ENCODE measurements around the gene CARM1.
"Not testable (repeated sequence)": the region's sequence is repeated elsewhere in the genome, so short reads cannot be mapped to it uniquely, and the experiment has no call there.

Gene CARM1

GRCh38 chr19:10874024-10874423 is 2.7 kb downstream of the CARM1 start:
- no peak for DNase-seq (ENCODE audit: low spot score)

DNA sequence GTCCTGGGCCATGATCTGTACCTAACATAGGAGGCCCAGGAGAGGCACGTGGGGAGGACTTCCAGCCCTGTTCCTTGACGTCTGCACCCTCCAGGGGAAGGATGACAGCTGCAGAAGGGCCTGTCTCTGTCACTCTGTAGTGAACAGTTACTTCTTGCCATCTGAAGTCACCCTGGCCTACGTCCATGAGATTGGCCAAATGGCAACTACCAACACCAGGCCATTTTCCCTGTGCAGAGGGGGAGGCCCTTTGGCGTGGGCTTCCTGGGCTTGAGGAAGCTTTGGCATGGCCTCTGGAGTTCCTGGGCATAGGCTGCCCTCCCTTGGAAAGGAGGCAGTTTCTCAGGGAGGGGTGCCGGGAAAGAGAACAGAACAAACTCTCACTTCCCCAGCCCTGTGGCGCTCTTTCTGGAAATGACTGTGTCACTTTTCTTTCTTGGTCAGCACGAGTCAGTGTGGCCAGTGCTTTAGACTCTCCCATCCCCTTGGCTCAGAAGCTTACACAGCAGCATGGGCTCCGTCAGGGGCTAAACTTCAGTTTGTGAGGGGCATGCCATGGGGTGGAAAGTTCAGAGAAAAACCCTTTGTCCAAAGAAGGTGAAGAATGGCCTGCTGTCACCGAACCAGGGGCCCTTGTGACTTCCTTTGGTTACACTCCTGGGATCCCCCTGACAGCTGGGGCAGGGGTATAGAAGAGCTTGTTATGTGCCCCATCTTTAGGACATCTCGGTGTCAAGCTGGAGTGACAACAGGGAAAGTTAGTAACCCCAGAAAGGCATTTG is 5.3 kb downstream of the CARM1 start:
- no peak for DNase-seq (ENCODE audit: low spot score)

DNA sequence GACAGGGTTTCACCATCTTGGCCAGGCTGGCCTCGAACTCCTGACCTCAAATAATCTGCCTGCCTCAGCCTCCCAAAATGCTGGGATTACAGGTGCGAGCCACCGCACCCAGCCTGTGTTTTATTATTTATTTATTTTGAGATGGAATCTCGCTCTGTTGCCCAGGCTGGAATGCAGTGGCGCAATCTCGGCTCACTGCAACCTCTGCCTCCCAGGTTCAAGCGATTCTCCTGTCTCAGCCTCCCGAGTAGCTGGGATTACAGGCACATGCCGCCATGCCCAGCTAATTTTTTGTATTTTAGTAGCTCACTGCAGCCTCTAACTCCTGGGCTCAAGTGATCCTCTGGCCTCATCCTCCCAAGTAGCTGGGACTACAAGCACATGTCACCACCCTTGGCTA is 6.3 kb downstream of the CARM1 start:
- DNase-seq (ENCODE audit: low spot score), result not testable (repeated sequence)

GRCh38 chr19:10878253-10878652 is 6.9 kb downstream of the CARM1 start:
- no peak for DNase-seq (ENCODE audit: low spot score)

DNA sequence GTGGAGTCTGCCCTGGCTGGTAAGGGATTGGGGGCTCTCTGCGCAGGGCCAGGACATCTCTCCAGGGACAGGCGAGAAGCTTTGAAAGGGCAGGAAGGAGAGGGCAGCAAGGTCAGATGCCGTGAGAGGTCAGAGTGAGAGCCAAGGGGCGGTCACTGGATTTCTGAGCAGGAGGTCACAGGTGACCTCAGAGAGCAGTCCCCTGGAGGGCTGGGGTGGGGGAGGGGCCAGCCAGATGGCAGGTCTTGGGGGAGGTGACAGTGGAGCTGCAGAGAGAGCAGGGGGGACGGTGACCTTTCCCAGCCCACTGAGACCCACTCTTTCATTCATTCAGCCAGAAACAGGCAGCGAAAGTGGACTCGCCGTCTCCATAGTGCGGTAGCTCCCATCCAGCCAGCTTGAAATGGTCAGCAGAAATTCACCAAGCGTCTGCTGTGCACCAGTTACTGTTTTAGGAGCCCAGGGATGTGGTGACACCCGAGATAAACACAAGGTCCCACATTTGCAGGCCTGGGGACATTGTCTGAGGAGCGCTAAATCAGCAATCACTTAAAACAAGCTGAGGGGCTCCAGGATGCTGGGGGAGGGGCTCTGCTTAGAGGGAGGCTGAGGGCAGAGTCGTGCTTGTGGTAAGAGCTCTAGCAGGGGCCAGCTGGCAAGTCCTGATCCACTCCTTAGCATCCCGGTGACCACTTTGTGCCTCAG is 10.2 kb downstream of the CARM1 start:
- no peak for DNase-seq (ENCODE audit: low spot score)

DNA sequence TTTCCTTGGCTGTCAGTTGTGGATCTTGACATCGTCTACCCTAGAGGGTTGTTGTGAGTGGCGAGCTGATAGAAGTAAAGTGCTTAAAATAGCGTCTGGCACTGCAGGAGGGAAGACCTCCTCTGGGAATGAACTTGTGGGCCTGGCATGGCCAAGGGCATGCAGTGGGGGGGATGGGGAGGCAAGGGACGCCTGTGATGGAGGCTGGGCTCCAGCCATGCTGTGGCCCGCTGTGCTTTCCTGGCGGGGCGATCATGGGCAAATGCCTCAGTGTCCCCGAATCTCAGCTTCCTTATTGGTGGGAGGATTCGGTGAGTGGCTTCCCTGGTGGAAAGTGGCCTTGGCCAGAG is 10.7 kb downstream of the CARM1 start:
- DNase-seq (ENCODE audit: low spot score), result no peak

GRCh38 chr19:10884274-10884673 is 12.9 kb downstream of the CARM1 start:
- DNase-seq (ENCODE audit: low spot score), result no peak

- no peak for DNase-seq (ENCODE audit: low spot score)
These were observed 14.1 kb downstream of the CARM1 start for GRCh38 chr19:10885201-10886169.

DNA sequence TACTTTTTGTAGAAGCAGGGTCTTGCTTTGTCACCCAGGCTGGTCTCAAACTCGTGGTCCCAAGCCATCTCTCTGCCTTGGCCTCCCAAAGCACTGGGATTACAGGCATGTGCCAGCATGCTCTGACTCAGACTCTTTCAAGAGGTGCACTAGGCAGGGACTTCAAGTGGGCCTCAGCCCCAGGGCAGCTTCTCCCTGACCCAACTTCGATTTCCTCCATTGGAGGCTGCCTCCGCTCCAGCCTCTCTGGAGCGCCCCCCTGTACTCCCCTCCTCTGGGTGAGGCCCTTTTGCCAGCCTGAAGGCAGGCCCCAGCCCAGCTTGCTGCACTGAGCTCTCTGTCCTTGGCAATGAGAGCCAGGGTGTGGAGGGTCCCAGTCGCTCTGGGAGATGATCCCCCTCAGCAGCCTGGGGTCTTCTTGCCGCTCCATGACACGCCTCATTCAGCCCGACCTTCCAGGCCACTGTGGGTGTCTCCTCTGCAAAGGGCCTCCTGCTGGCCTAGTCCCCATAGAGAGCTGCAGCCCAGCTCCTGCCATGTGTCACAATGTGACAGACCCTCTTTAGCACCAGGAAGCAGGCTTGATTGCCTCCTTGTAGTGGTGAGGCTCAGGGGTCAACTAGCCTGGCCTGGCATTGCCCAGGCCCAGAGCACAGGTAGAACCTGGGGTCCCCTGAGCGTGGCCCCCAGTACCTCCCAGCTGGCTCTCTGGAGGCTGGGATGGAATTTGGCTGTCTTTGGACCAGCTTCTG is 16.4 kb downstream of the CARM1 start:
- no peak for DNase-seq (ENCODE audit: low spot score)

DNA sequence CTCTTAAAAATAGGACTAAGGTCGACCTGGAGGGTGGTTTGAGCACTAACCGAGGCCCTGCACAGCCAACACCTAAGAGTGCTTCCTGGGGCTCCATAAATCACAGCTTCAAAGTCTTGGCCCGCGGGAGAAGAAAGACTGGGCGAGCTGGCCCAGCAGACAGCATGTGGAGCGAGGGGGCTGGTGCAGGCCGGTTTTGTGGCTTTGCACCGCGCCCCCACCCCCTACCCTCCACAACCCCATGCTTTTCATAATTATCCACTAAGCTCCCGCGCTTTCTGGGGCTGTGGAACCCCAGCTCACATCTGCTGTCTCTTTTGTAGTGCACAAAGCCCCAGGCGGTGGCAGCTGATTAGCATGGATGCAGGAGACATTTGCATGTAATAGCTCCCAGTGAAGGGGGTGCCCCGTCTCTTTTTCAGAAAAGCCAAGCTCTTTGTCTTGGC is 17.1 kb downstream of the CARM1 start:
- no peak for DNase-seq (ENCODE audit: low spot score)

- DNase-seq (ENCODE audit: low spot score), result no peak
These were observed 18.5 kb downstream of the CARM1 start for GRCh38 chr19:10889880-10890279.

- DNase-seq (ENCODE audit: low spot score), result no peak
These were observed 20.2 kb downstream of the CARM1 start for GRCh38 chr19:10891405-10892086.

- DNase-seq (ENCODE audit: low spot score), result no peak
These were observed 20.9 kb downstream of the CARM1 start for GRCh38 chr19:10892256-10892655.

- no peak for DNase-seq (ENCODE audit: low spot score)
These were observed 23.5 kb downstream of the CARM1 start for GRCh38 chr19:10894911-10895213.

DNA sequence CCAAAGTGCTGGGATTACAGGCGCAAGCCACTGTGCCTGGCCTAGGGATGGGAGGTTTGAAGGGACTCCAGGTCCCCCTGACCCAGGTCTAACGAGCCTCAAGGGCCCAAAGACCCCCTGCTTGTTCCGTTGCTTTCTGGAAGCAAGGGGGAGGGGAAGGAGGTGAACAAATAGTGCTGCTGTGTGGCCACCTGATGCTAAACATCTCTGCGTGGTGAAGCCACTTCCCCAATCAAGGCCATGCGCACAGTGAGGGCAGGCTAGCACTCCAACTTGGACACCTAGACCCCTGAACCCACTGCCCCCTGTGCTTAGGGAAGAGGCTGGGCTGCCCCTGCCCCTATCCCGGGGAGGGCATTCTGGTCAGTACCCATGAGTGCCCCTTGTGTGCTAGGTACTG is 24.0 kb downstream of the CARM1 start:
- DNase-seq (ENCODE audit: low spot score), result no peak

- DNase-seq (ENCODE audit: low spot score), result peak; percentile 30
These were observed 24.6 kb downstream of the CARM1 start for GRCh38 chr19:10895920-10896319.

GRCh38 chr19:10896851-10897526 is 25.6 kb downstream of the CARM1 start:
- no peak for DNase-seq (ENCODE audit: low spot score)

GRCh38 chr19:10898633-10899032 is 27.3 kb downstream of the CARM1 start:
- DNase-seq (ENCODE audit: low spot score), result no peak

GRCh38 chr19:10899151-10899653 is 27.8 kb downstream of the CARM1 start:
- no peak for DNase-seq (ENCODE audit: low spot score)

DNA sequence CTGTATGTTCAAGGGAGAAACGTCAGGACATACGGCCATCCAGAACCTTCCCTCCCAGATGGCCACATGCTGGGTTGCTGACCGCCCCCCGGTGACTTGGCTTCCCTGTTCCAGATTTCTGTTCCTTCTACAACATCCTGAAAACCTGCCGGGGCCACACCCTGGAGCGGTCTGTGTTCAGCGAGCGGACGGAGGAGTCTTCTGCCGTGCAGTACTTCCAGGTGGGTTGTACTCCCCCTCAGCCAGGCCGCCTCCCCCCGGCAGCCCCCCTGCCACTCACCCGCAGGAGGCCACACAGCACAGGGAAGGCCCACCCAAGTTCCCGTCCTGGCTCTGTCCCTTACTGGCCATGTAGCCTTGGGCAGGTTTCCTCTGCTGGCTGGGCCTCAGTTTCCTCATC is 36.6 kb downstream of the CARM1 start:
- no peak for DNase-seq (ENCODE audit: low spot score)

Data from HuH-7 (cell line).